IPS-18c (cell line): Measurements from ENCODE around the gene LIMS3.
"Not testable (repeated sequence)": the region's sequence is repeated elsewhere in the genome, so short reads cannot be mapped to it uniquely, and the experiment has no call there.

ENCODE experiments used
- H3K4me3 ChIP-seq: 2 replicates; pipeline ENCODE4 v1.7.0; 2013; ENCODE audit warnings: low read depth, mild to moderate bottlenecking, low read length, moderate library complexity; ENCODE audit not compliant: insufficient read depth
- H3K9me3 ChIP-seq: one replicate; pipeline ENCODE4 v1.6.1; 2013; ENCODE audit warnings: mild to moderate bottlenecking, low read length, moderate library complexity; ENCODE audit not compliant: control insufficient read depth, insufficient read depth

LIMS3 gene

GRCh38 chr2:109915830-109916229 is 17.3 kb downstream of the LIMS3 start:
- not testable (repeated sequence) for H3K9me3 ChIP-seq, H3K4me3 ChIP-seq

GRCh38 chr2:109920162-109920561 is 21.7 kb downstream of the LIMS3 start:
- not testable (repeated sequence) for H3K9me3 ChIP-seq, H3K4me3 ChIP-seq

- not testable (repeated sequence) for H3K4me3 ChIP-seq, H3K9me3 ChIP-seq
These were observed 23.3 kb downstream of the LIMS3 start for GRCh38 chr2:109921543-109922384.

GRCh38 chr2:109924481-109924880 is 26.0 kb downstream of the LIMS3 start:
- not testable (repeated sequence) for H3K4me3 ChIP-seq, H3K9me3 ChIP-seq

- not testable (repeated sequence) for H3K4me3 ChIP-seq, H3K9me3 ChIP-seq
These were observed 29.3 kb downstream of the LIMS3 start for GRCh38 chr2:109927803-109928202.

- H3K4me3 ChIP-seq, H3K9me3 ChIP-seq: not testable (repeated sequence)
These were observed 30.7 kb downstream of the LIMS3 start for GRCh38 chr2:109929222-109929621.

- H3K9me3 ChIP-seq, H3K4me3 ChIP-seq: not testable (repeated sequence)
These were observed 38.0 kb downstream of the LIMS3 start for GRCh38 chr2:109936534-109936933.

- H3K9me3 ChIP-seq, H3K4me3 ChIP-seq: not testable (repeated sequence)
These were observed 46.9 kb downstream of the LIMS3 start for GRCh38 chr2:109945362-109945761.

- not testable (repeated sequence) for H3K4me3 ChIP-seq, H3K9me3 ChIP-seq
These were observed 48.9 kb downstream of the LIMS3 start for GRCh38 chr2:109947262-109947958.

GRCh38 chr2:109947959-109948520 is 49.6 kb downstream of the LIMS3 start:
- not testable (repeated sequence) for H3K9me3 ChIP-seq, H3K4me3 ChIP-seq

- H3K9me3 ChIP-seq, H3K4me3 ChIP-seq: not testable (repeated sequence)
These were observed 51.8 kb downstream of the LIMS3 start for GRCh38 chr2:109950146-109950843.

GRCh38 chr2:109963942-109964341 is 65.5 kb downstream of the LIMS3 start:
- H3K4me3 ChIP-seq, result not testable (repeated sequence)

GRCh38 chr2:109965482-109965881 is 67.0 kb downstream of the LIMS3 start:
- not testable (repeated sequence) for H3K9me3 ChIP-seq, H3K4me3 ChIP-seq

More at GRCh38 chr2:109963942-109964341, 65.5 kb downstream of the LIMS3 start:
- H3K9me3 ChIP-seq, result not testable (repeated sequence)

GRCh38 chr2:109966107-109966736 is 67.7 kb downstream of the LIMS3 start:
- not testable (repeated sequence) for H3K9me3 ChIP-seq, H3K4me3 ChIP-seq

GRCh38 chr2:109966858-109967257 is 68.4 kb downstream of the LIMS3 start:
- H3K4me3 ChIP-seq, H3K9me3 ChIP-seq: not testable (repeated sequence)

- not testable (repeated sequence) for H3K9me3 ChIP-seq, H3K4me3 ChIP-seq
These were observed 71.4 kb downstream of the LIMS3 start for GRCh38 chr2:109969864-109970263.

- not testable (repeated sequence) for H3K9me3 ChIP-seq, H3K4me3 ChIP-seq
These were observed 73.2 kb downstream of the LIMS3 start for GRCh38 chr2:109971710-109972109.
